Vagina (tissue), 2 donors: Measurements from ENCODE around the gene GRM4. TPM values are rescaled to one million over a fixed set of nuclear protein-coding genes. Genes with fewer than 3 reads are reported as not detected.

ENCODE experiments used
- DNase-seq, 2 donors: peaks; one replicate each; pipeline ENCODE4 v3.0.0-alpha.2; 2017; ENCODE audit errors: extremely low spot score in 2 of 2
- H3K27ac ChIP-seq: fragments of 200-600 bp; sonication (generic); one replicate; pipeline ENCODE4 v1.5.1; 2019
- H3K27me3 ChIP-seq: fragments of 200-600 bp; sonication (generic); one replicate; pipeline ENCODE4 v1.5.1; 2019
- H3K36me3 ChIP-seq, 2 donors: fragments of 200-600 bp; sonication (generic); one replicate each; pipeline ENCODE4 v1.5.1; 2017 to 2019
- H3K4me1 ChIP-seq: fragments of 200-600 bp; sonication (generic); one replicate; pipeline ENCODE4 v1.5.1; 2019
- H3K4me3 ChIP-seq, 2 donors: fragments of 200-600 bp; sonication (generic); 1 replicate in 1 of 2; 2 replicates in 1 of 2; pipeline ENCODE4 v1.5.1; 2016 to 2019
- H3K9me3 ChIP-seq: fragments of 200-600 bp; sonication (generic); one replicate; pipeline ENCODE4 v1.5.1; 2019
- CTCF ChIP-seq, 3 experiments: fragments of 450-650 bp in 2 of 3; fragments of 200-600 bp in 1 of 3; sonication (generic) in 1 of 3; IDR thresholded peaks; one replicate each; pipeline ENCODE4 v1.5.1; 2017 to 2019; ENCODE audit warnings: antibody characterized with exemption in 3 of 3, mild to moderate bottlenecking in 2 of 3, moderate library complexity in 2 of 3
- POLR2A ChIP-seq, 2 donors: fragments of 450-650 bp; IDR thresholded peaks; one replicate each; pipeline ENCODE4 v1.6.1; 2017; ENCODE audit warnings: antibody characterized with exemption in 2 of 2, mild to moderate bottlenecking in 2 of 2, moderate library complexity in 2 of 2
- POLR2AphosphoS5 ChIP-seq, 2 donors: sonication (generic); formaldehyde crosslinking; IDR thresholded peaks; one replicate each; pipeline ENCODE4 v1.9.0; 2017; ENCODE audit warnings: antibody characterized with exemption in 2 of 2, mild to moderate bottlenecking in 2 of 2, low read depth in 1 of 2; ENCODE audit not compliant: insufficient read depth in 1 of 2
- intact Hi-C: fragments of 100-400 bp; cut with DNase I; formaldehyde crosslinking; loops from one replicate; pipeline ENCODE4 v1.15.1; 2023
- total RNA-seq: library from RNA; depleted of rRNA; stranded (reverse); fragments of >200 nt; gene quantifications from one replicate; pipeline ENCODE4 v1.2.3, GENCODE V29; 2016

Gene GRM4
- total RNA-seq, 1 donor from 2014 or later, result not detected

- DNase-seq, result no peak
- Histone ChIP-seq H3K4me1 (no peaks in the 10 kb centered on the region), H3K4me3 (no peak overlapping the region), H3K9me3 (no peaks in the 10 kb centered on the region), H3K36me3 (no peaks in the 10 kb centered on the region), H3K27me3 (no peaks in the 10 kb centered on the region), H3K27ac (no peak overlapping the region)
- no peak for TF ChIP-seq POLR2AphosphoS5 (IDR thresholded peaks at IDR 0.05; ENCODE audit: insufficient read depth in 1 of 2, low read depth in 1 of 2)
- TF ChIP-seq POLR2A (IDR thresholded peaks at IDR 0.05), result no peak
- TF ChIP-seq CTCF (IDR thresholded peaks at IDR 0.05), result no peak
- intact Hi-C loops, result no loop called here
Observed at GRCh38 chr6:34070315-34071135, 75.4 kb downstream of the GRM4 start.

- Histone ChIP-seq H3K27ac (no peak overlapping the region), H3K4me3 (no peak overlapping the region), H3K27me3 (no peaks in the 10 kb centered on the region), H3K4me1 (no peaks in the 10 kb centered on the region), H3K9me3 (no peaks in the 10 kb centered on the region), H3K36me3 (no peaks in the 10 kb centered on the region)
- TF ChIP-seq POLR2AphosphoS5 (IDR thresholded peaks at IDR 0.05; ENCODE audit: insufficient read depth in 1 of 2, low read depth in 1 of 2), result no peak
- no peak for TF ChIP-seq CTCF (IDR thresholded peaks at IDR 0.05)
- TF ChIP-seq POLR2A (IDR thresholded peaks at IDR 0.05), result no peak
- intact Hi-C loops, result no loop called here
- no peak for DNase-seq
Observed at GRCh38 chr6:34068462-34069044, 77.3 kb downstream of the GRM4 start.

GRCh38 chr6:34067814-34068213 lies 78.1 kb downstream of the GRM4 start:
- Histone ChIP-seq H3K4me3 (no peak overlapping the region), H3K27me3 (no peaks in the 10 kb centered on the region), H3K4me1 (no peaks in the 10 kb centered on the region), H3K27ac (no peak overlapping the region), H3K9me3 (no peaks in the 10 kb centered on the region), H3K36me3 (no peaks in the 10 kb centered on the region)
- intact Hi-C loops, result no loop called here
- DNase-seq, result no peak
- no peak for TF ChIP-seq CTCF (IDR thresholded peaks at IDR 0.05)
- TF ChIP-seq POLR2A (IDR thresholded peaks at IDR 0.05), result no peak
- no peak for TF ChIP-seq POLR2AphosphoS5 (IDR thresholded peaks at IDR 0.05; ENCODE audit: insufficient read depth in 1 of 2, low read depth in 1 of 2)

DNA sequence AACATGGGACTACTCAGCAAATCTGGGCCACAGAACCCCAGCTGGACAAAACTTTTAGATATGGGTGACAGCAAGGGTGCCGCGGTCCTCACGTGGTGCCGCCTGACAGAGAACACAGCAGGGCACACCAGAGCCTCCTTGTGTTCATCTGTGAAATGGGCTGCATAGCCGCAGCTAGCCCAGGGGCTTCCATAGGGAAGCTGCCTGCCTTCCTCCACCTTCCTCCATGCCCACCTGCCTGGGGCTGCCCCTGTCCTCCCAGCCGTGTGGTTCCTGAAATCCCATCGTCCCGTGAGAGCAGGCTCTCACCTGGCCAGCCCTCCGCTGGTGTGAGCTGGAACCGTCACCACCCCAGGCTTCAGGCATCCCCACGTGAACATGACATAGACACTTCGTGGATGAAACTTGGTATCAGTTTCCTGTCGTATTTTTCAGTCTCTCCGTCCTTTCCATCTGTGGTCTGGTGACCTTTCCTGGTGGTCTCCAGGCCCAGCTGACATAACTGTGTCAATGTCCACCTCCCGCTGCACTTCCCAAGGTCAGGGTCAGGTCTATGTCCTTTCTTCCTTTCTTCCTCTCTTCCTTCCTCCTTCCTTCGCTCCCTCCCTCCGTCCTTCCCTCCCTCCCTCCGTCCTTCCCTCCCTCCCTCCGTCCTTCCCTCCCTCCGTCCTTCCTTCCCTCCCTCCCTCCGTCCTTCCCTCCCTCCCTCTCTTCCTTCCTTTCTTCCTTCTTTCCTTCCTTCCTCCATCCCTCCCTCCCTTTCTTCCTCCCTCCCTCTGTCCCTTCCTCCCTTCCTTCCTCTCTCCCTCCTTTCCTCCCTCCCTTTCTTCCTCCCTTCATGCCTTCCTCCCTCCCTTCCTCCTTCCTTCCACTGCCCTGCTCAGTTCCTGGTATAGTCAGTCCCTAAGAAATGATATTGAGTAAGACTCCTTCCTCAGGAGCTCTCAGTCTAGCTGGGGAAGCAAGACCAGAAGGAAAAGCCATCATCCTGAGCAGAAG lies 78.8 kb downstream of the GRM4 start:
- H3K4me1 ChIP-seq, result no peaks in the 10 kb centered on the region
- no peaks in the 10 kb centered on the region for H3K36me3 ChIP-seq
- H3K9me3 ChIP-seq, result no peaks in the 10 kb centered on the region
- H3K27me3 ChIP-seq, result no peaks in the 10 kb centered on the region
- no peak overlapping the region for H3K4me3 ChIP-seq
- intact Hi-C loops, result no loop called here
- no peak overlapping the region for H3K27ac ChIP-seq
- TF ChIP-seq POLR2A (IDR thresholded peaks at IDR 0.05) (no peak), POLR2AphosphoS5 (IDR thresholded peaks at IDR 0.05; ENCODE audit: insufficient read depth in 1 of 2, low read depth in 1 of 2) (no peak), CTCF (IDR thresholded peaks at IDR 0.05) (no peak)
- DNase-seq, result no peak
